ENCODE measurements around the gene OR2T11.

GRCh38 chr1:248610301-248610700 lies 24.6 kb downstream of the OR2T11 start:
- no peak for TF ChIP-seq CTCF (IDR thresholded peaks at IDR 0.05)
- no peak for TF ChIP-seq POLR2A (IDR thresholded peaks at IDR 0.05)

Measured in body of pancreas (tissue), 4 donors.